Esophagus (tissue), 2 donors: ENCODE measurements around the gene TMEM269. TPM values are rescaled to one million over a fixed set of nuclear protein-coding genes. Genes with fewer than 3 reads are reported as not detected.

Experiments
- H3K27ac ChIP-seq, 2 donors: one replicate each; pipeline ENCODE4 v1.5.1; 2013; ENCODE audit warnings: low read depth in 2 of 2, mild to moderate bottlenecking in 2 of 2, inconsistent platforms in 1 of 2, low read length in 1 of 2, moderate library complexity in 1 of 2
- H3K27me3 ChIP-seq, 2 donors: one replicate each; pipeline ENCODE4 v1.6.1; 2013; ENCODE audit warnings: low read length in 2 of 2, control low read depth in 1 of 2, mild to moderate bottlenecking in 1 of 2; ENCODE audit not compliant: insufficient read depth in 2 of 2, control insufficient read depth in 1 of 2
- H3K36me3 ChIP-seq, 2 donors: one replicate each; pipeline ENCODE4 v1.6.1; 2013; ENCODE audit warnings: low read length in 1 of 2; ENCODE audit not compliant: control insufficient read depth in 2 of 2, insufficient read depth in 2 of 2
- H3K4me1 ChIP-seq, 2 donors: one replicate each; pipeline ENCODE4 v1.6.1; 2013; ENCODE audit warnings: low read length in 1 of 2; ENCODE audit not compliant: control insufficient read depth in 2 of 2, insufficient read depth in 2 of 2
- H3K4me3 ChIP-seq, 2 donors: one replicate each; pipeline ENCODE4 v1.5.1; 2013; ENCODE audit warnings: low read length in 2 of 2, mild to moderate bottlenecking in 2 of 2, low read depth in 1 of 2, moderate library complexity in 1 of 2
- H3K9me3 ChIP-seq, 2 donors: one replicate each; pipeline ENCODE4 v1.6.1; 2013; ENCODE audit warnings: mild to moderate bottlenecking in 2 of 2, low read depth in 1 of 2, low read length in 1 of 2, moderate library complexity in 1 of 2; ENCODE audit not compliant: control insufficient read depth in 2 of 2, insufficient read depth in 1 of 2
- WGBS, 2 donors: extraction: QIAGEN DNeasy Blood & Tissue Kit; methylation state at CpG; one replicate each; pipeline ENCODE4 v1.1.7; 2013; 5-methylcytosine and 5-hydroxymethylcytosine counted together
- polyA plus RNA-seq, 2 donors: library from polyadenylated mRNA; stranded (reverse); fragments of 200-250 nt; gene quantifications; one replicate each; pipeline ENCODE4 v1.2.3, GENCODE V29; 2013
- donor health status: healthy with polysubstance abuse.
- donor health status: Bipolar disorder and iron deficiency.

TMEM269 gene
- polyA plus RNA-seq, 2 donors = 0.01 to 0.04 TPM

- no peaks in the 10 kb centered on the region for H3K9me3 ChIP-seq
- H3K4me1 ChIP-seq = no peaks in the 10 kb centered on the region
- no peak overlapping the region for H3K4me3 ChIP-seq
- H3K27me3 ChIP-seq = no peaks in the 10 kb centered on the region
- WGBS, 2 donors = 77 to 78% methylated on average over 17 of the region's 17 CpGs
- H3K27ac ChIP-seq = no peak overlapping the region
- peaks cover 3 to 27% of the 10 kb centered on the region in 2 donors for H3K36me3 ChIP-seq
These were observed 27.6 kb upstream of the TMEM269 start for GRCh38 chr1:42756956-42757891.

GRCh38 chr1:42757892-42758275, 26.9 kb upstream of the TMEM269 start:
- Histone ChIP-seq H3K4me1 (no peaks in the 10 kb centered on the region), H3K36me3 (peaks cover 0 to 25% of the 10 kb centered on the region in 2 donors), H3K27ac (no peak overlapping the region), H3K9me3 (no peaks in the 10 kb centered on the region), H3K4me3 (no peak overlapping the region), H3K27me3 (no peaks in the 10 kb centered on the region)

- Histone ChIP-seq H3K4me3 (no peak overlapping the region), H3K9me3 (no peaks in the 10 kb centered on the region), H3K36me3 (peaks cover 0 to 25% of the 10 kb centered on the region in 2 donors), H3K27me3 (no peaks in the 10 kb centered on the region), H3K27ac (no peak overlapping the region), H3K4me1 (no peaks in the 10 kb centered on the region)
- 80 to 84% methylated on average over 3 of the region's 3 CpGs for WGBS, 2 donors
These were observed 26.1 kb upstream of the TMEM269 start for GRCh38 chr1:42758641-42759040.

GRCh38 chr1:42759114-42759513, 25.7 kb upstream of the TMEM269 start:
- WGBS, 2 donors = 74 to 81% methylated on average over 9 of the region's 9 CpGs
- H3K36me3 ChIP-seq = peaks cover 0 to 22% of the 10 kb centered on the region in 2 donors

GRCh38 chr1:42761567-42761966, 23.2 kb upstream of the TMEM269 start:
- peaks cover 0 to 10% of the 10 kb centered on the region in 2 donors for H3K36me3 ChIP-seq
- no peaks in the 10 kb centered on the region for H3K9me3 ChIP-seq
- H3K4me3 ChIP-seq = no peak overlapping the region
- H3K27me3 ChIP-seq = no peaks in the 10 kb centered on the region
- H3K27ac ChIP-seq = no peak overlapping the region
- H3K4me1 ChIP-seq = no peaks in the 10 kb centered on the region
- 94 to 98% methylated on average over 4 of the region's 4 CpGs for WGBS, 2 donors

More at GRCh38 chr1:42759114-42759513, 25.7 kb upstream of the TMEM269 start:
- no peaks in the 10 kb centered on the region for H3K27me3 ChIP-seq
- H3K4me3 ChIP-seq = no peak overlapping the region
- H3K4me1 ChIP-seq = no peaks in the 10 kb centered on the region
- H3K9me3 ChIP-seq = no peaks in the 10 kb centered on the region
- H3K27ac ChIP-seq = no peak overlapping the region

GRCh38 chr1:42762269-42762668, 22.5 kb upstream of the TMEM269 start:
- Histone ChIP-seq H3K4me1 (no peaks in the 10 kb centered on the region), H3K9me3 (no peaks in the 10 kb centered on the region), H3K36me3 (peaks cover 0 to 6% of the 10 kb centered on the region in 2 donors), H3K4me3 (no peak overlapping the region), H3K27me3 (no peaks in the 10 kb centered on the region), H3K27ac (no peak overlapping the region)
- 69 to 71% methylated on average over 5 of the region's 5 CpGs for WGBS, 2 donors

- Histone ChIP-seq H3K9me3 (no peaks in the 10 kb centered on the region), H3K27me3 (no peaks in the 10 kb centered on the region), H3K36me3 (no peaks in the 10 kb centered on the region), H3K4me1 (no peaks in the 10 kb centered on the region), H3K27ac (no peak overlapping the region), H3K4me3 (peak overlapping the region in 1 of 2 donors; percentile 59)
- 27 to 29% methylated on average over 7 of the region's 7 CpGs for WGBS, 2 donors
These were observed 19.5 kb upstream of the TMEM269 start for GRCh38 chr1:42765269-42765668.

GRCh38 chr1:42765832-42766740, 18.7 kb upstream of the TMEM269 start:
- H3K9me3 ChIP-seq = no peaks in the 10 kb centered on the region
- WGBS, 2 donors = 1% methylated on average over 44 of the region's 44 CpGs
- H3K4me1 ChIP-seq = no peaks in the 10 kb centered on the region

GRCh38 chr1:42766741-42767509, 17.9 kb upstream of the TMEM269 start, which contains the start of the genes C1orf50 and P3H1:
C1orf50 (plus strand) TSS chr1:42767249; CDS start chr1:42767312, 63 bp downstream.
P3H1 (minus strand) TSS chr1:42767028; CDS start chr1:42766971, 57 bp downstream.
- Histone ChIP-seq H3K27me3 (no peaks in the 10 kb centered on the region), H3K4me1 (no peaks in the 10 kb centered on the region), H3K27ac (peak within 1 kb of the TSS; percentile 93 to 96), H3K4me3 (peak within 1 kb of the TSS; percentile 89 to 99), H3K36me3 (no peaks in the 10 kb centered on the region), H3K9me3 (no peaks in the 10 kb centered on the region)
- WGBS, 2 donors = 0% methylated on average over 74 to 82 of the region's 82 CpGs

More at GRCh38 chr1:42765832-42766740, 18.7 kb upstream of the TMEM269 start:
- Histone ChIP-seq H3K36me3 (no peaks in the 10 kb centered on the region), H3K4me3 (peak overlapping the region; percentile 59 to 78), H3K27ac (peak overlapping the region; percentile 63 to 88), H3K27me3 (no peaks in the 10 kb centered on the region)
